ENCODE data around the gene SCAF8.

Gene SCAF8

GRCh38 chr6:154758125-154758524, 24.9 kb downstream of the SCAF8 start:
- peak overlapping the region; percentile 32 for H3K27ac ChIP-seq
- peaks cover 0 to 9% of the 10 kb centered on the region in 2 experiments for H3K4me1 ChIP-seq (ENCODE audit: control insufficient read depth in 1 of 2, insufficient read depth in 1 of 2, low read depth in 1 of 2, low read length in 1 of 2)
- no peaks in the 10 kb centered on the region for H3K27me3 ChIP-seq
- no peak overlapping the region for H3K4me3 ChIP-seq (ENCODE audit: low read depth in 1 of 2, low read length in 1 of 2)
- TF ChIP-seq, protein P1, sequence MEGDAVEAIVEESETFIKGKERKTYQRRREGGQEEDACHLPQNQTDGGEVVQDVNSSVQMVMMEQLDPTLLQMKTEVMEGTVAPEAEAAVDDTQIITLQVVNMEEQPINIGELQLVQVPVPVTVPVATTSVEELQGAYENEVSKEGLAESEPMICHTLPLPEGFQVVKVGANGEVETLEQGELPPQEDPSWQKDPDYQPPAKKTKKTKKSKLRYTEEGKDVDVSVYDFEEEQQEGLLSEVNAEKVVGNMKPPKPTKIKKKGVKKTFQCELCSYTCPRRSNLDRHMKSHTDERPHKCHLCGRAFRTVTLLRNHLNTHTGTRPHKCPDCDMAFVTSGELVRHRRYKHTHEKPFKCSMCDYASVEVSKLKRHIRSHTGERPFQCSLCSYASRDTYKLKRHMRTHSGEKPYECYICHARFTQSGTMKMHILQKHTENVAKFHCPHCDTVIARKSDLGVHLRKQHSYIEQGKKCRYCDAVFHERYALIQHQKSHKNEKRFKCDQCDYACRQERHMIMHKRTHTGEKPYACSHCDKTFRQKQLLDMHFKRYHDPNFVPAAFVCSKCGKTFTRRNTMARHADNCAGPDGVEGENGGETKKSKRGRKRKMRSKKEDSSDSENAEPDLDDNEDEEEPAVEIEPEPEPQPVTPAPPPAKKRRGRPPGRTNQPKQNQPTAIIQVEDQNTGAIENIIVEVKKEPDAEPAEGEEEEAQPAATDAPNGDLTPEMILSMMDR (IDR thresholded peaks at IDR 0.05), result no peak
- H3K36me3 ChIP-seq, result no peaks in the 10 kb centered on the region
- no peaks in the 10 kb centered on the region for H3K9me3 ChIP-seq

DNA sequence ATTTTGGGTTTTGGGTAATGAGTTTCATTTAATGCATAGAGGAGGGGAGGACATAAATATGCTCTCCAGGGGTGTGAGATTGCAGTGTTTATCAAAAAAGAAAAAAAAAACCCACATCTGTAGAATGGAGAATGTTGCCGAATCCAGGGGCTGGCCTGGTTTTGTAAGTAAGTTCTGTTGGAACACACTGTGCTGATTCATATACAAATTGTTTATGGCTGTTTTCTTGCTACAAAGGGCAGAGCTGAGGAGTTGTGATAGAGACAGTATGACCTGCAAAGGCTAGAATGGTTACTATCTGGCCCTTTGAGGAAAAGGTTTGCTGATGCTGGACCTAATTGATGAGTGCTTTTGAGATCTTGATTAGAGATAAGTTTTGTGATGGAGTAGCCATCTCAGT, 30.4 kb downstream of the SCAF8 start:
- Histone ChIP-seq H3K9me3 (no peaks in the 10 kb centered on the region), H3K36me3 (no peaks in the 10 kb centered on the region), H3K4me3 (ENCODE audit: low read depth in 1 of 2, low read length in 1 of 2) (no peak overlapping the region), H3K4me1 (ENCODE audit: control insufficient read depth in 1 of 2, insufficient read depth in 1 of 2, low read depth in 1 of 2, low read length in 1 of 2) (no peaks in the 10 kb centered on the region), H3K27ac (no peak overlapping the region), H3K27me3 (no peaks in the 10 kb centered on the region)
- TF ChIP-seq, protein P1 (IDR thresholded peaks at IDR 0.05), result no peak

GRCh38 chr6:154765273-154765672, 32.1 kb downstream of the SCAF8 start:
- H3K27ac ChIP-seq, result no peak overlapping the region
- no peaks in the 10 kb centered on the region for H3K9me3 ChIP-seq
- no peak overlapping the region for H3K4me3 ChIP-seq (ENCODE audit: low read depth in 1 of 2, low read length in 1 of 2)
- no peaks in the 10 kb centered on the region for H3K27me3 ChIP-seq
- H3K36me3 ChIP-seq, result no peaks in the 10 kb centered on the region
- TF ChIP-seq, protein P1 (IDR thresholded peaks at IDR 0.05), result no peak
- no peaks in the 10 kb centered on the region for H3K4me1 ChIP-seq (ENCODE audit: control insufficient read depth in 1 of 2, insufficient read depth in 1 of 2, low read depth in 1 of 2, low read length in 1 of 2)

- no peaks in the 10 kb centered on the region for H3K36me3 ChIP-seq
- no peak overlapping the region for H3K4me3 ChIP-seq (ENCODE audit: low read depth in 1 of 2, low read length in 1 of 2)
- peak overlapping the region; percentile 20 for H3K27ac ChIP-seq
- no peaks in the 10 kb centered on the region for H3K27me3 ChIP-seq
- TF ChIP-seq, protein P1 (IDR thresholded peaks at IDR 0.05), result no peak
- H3K4me1 ChIP-seq (ENCODE audit: control insufficient read depth in 1 of 2, insufficient read depth in 1 of 2, low read depth in 1 of 2, low read length in 1 of 2), result peaks cover 0 to 4% of the 10 kb centered on the region in 2 experiments
- H3K9me3 ChIP-seq, result no peaks in the 10 kb centered on the region
Observed at GRCh38 chr6:154766288-154766687, 33.1 kb downstream of the SCAF8 start.

DNA sequence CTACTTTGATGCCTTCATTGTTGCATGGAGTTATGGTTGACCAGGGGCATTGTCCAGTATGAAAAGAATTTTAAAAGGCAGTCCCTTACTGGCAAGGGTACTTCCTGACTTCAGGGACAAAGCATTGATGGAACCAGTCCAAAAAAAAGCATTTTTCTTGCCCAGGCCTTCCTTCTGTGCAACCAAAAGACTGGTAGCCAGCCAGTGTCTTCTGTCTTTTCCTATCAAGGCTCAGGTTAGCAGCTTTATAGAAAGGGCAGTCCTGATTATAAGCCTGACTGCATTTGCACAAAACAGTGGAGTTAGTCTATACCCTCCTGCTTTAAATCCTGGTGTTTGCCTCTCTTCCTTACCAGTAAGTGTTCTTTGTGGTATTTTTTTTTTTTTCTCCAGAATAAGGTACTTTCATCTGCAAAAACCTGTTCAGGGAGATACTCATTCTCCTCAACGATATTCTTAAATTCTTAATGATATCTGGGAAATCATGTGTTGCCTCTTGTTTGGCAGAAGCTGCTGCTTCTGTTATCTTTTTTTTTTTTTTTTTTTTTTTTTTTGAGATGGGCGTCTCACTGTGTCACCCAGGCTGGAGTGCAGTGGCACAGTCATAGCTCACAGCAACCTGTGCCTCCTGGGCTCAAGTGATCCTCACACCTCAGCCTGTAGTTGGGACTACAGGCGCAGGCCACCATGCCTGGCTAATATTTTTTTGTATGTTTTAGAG, 33.9 kb downstream of the SCAF8 start:
- TF ChIP-seq, protein P1 (IDR thresholded peaks at IDR 0.05), result no peak

More for the DNA sequence above, 33.9 kb downstream of the SCAF8 start:
- H3K27me3 ChIP-seq, result no peaks in the 10 kb centered on the region
- no peak overlapping the region for H3K27ac ChIP-seq
- no peak overlapping the region for H3K4me3 ChIP-seq (ENCODE audit: low read depth in 1 of 2, low read length in 1 of 2)
- peaks cover 0 to 4% of the 10 kb centered on the region in 2 experiments for H3K4me1 ChIP-seq (ENCODE audit: control insufficient read depth in 1 of 2, insufficient read depth in 1 of 2, low read depth in 1 of 2, low read length in 1 of 2)
- H3K36me3 ChIP-seq, result no peaks in the 10 kb centered on the region
- no peaks in the 10 kb centered on the region for H3K9me3 ChIP-seq
